Uterus (tissue), 2 donors: Measurements from ENCODE around the gene LAT.

Experiments used
- CTCF ChIP-seq, 4 experiments: fragments of 200-600 bp in 2 of 4; fragments of 450-650 bp in 2 of 4; sonication (generic) in 2 of 4; IDR thresholded peaks; one replicate each; pipeline ENCODE4 v1.5.1; 2016 to 2019; ENCODE audit warnings: antibody characterized with exemption in 4 of 4, mild to moderate bottlenecking in 2 of 4, moderate library complexity in 1 of 4
- POLR2A ChIP-seq, 2 donors: fragments of 450-650 bp; IDR thresholded peaks; one replicate each; pipeline ENCODE4 v1.6.1; 2016; ENCODE audit warnings: antibody characterized with exemption in 2 of 2, mild to moderate bottlenecking in 1 of 2, moderate library complexity in 1 of 2

GRCh38 chr16:28980929-28981328 is 3.9 kb upstream of the LAT start:
- TF ChIP-seq CTCF (IDR thresholded peaks at IDR 0.05): no peak
- no peak for TF ChIP-seq POLR2A (IDR thresholded peaks at IDR 0.05)
